Fibroblast of the conjunctiva (primary cell): Measurements from ENCODE around the gene SCN5A.
A peak's percentile ranks its signal among the peaks of the same experiment; 100 is the strongest.

Experiments
- DNase-seq: peaks from one replicate; pipeline ENCODE4 v3.0.0-alpha.2; 2010; ENCODE audit warnings: low read depth

Gene SCN5A

GRCh38 chr3:38541806-38542205, 107.7 kb downstream of the SCN5A start:
- no peak for DNase-seq

DNA sequence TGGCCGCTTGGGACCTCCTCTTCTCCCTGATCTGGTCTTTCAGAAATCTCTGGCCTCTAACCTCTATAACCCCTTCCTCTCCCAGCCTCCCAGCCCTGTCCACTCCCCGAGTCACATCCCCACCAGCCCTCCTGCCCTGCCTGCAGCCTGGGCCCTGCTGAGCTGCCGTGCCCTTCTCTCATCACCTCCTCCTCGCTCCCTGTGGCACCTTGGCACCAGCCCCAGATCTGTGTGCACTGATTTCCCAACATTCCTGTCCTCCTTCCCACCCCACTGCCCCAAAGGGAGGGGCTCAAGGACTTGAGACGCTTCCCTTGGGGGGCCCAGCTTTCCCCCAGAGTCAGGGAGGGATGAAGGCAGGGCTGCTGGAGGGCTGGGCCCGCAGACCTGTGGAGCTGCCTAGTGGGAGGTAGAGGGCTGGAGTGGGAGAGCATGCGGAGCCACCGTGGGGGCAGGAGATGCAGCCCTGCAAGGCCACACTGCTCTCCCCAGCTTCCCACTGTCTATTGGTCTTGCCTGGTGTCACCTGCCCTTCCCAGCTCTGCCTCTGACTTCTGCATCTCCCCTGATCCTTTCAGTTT, 110.6 kb downstream of the SCN5A start:
- no peak for DNase-seq

DNA sequence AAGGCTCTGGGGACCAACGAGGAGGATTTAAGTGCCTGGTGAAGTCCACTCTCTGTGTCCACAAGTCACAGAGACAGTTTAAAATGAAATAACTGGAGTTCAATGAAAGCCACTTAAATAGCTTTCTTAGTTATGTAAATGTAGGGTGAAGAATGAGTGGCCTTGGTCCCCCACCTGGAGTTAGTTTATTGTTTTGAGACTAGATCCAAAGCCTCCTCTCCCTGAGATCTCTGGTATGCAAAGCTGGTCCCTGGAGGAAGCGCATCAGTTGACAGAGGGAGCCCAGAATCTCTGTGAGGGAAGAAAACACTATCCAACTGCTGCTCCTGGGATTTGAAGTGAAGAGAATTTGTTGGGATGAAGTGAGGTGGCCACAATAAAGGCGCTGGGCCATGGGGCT, 112.8 kb downstream of the SCN5A start:
- no peak for DNase-seq

- DNase-seq: no peak
Observed at GRCh38 chr3:38534604-38535003, 114.9 kb downstream of the SCN5A start.

- no peak for DNase-seq
Observed at GRCh38 chr3:38534180-38534579, 115.3 kb downstream of the SCN5A start.

GRCh38 chr3:38533285-38533976, 116.1 kb downstream of the SCN5A start:
- no peak for DNase-seq

DNA sequence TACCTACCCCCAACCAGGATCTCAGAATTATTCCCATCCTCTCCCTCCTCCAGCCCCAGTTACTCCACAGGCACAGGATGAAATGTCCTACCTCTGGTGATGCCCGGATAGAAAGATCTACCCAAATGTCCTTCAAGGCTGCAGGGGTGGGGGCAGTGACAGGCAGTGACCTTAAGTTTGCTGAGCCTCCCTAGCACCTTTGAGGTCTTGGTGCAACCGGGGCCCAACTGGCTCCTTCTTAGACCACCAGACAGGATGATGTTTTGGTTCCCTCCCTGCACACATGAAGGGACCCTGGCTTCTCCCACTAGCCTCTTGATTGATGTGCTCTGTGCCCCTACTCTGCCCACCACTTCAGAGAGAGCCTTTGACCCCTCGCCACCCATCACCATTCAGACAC, 117.0 kb downstream of the SCN5A start:
- DNase-seq: no peak

DNA sequence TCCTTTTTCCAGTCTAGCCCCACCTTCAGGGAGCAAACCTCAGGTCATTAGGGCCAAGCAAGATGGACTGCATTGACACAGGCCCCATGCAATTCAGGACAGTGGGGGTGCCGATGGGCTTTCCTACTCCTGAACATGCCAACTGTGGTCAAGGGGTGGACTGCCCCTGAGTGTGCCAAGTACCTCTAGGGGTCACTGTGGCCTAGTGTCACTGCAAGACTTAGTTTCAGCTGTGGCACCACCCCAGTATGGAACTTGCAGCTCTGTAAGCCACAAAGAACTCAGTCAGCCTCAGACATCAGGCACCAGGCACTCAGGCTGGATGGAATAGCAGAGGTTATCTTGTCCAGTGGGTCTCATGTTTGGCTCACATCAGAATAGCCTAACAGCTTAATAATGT, 121.0 kb downstream of the SCN5A start:
- DNase-seq: no peak

- no peak for DNase-seq
Observed at GRCh38 chr3:38526792-38527191, 122.7 kb downstream of the SCN5A start.

DNA sequence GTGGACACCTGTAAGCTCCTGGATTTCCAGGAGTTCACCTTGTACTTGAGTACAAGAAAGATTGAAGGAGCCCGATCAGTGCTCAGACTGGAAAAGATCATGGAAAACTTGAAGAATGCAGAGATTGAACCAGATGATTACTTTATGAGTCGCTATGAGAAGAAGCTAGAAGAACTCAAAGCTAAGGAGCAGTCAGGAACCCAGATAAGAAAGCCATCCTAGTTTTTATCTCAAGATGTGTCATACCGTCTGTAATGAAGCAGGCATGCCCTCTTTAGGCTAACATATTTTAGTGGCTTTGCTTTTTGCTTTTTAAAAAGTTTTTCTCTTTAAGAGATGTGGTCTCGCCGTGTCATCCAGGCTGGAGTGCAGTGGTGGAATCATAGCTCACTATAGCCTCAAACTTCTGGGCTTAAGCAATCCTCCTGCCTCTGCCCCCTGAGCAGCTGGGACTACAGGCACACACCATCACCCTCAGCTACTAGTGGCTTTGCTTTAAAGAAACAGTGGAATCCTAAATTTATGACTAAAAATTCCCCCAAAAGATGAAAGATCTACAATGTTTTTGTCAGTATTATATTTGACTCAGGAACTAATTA, 125.2 kb downstream of the SCN5A start:
- DNase-seq: no peak

DNA sequence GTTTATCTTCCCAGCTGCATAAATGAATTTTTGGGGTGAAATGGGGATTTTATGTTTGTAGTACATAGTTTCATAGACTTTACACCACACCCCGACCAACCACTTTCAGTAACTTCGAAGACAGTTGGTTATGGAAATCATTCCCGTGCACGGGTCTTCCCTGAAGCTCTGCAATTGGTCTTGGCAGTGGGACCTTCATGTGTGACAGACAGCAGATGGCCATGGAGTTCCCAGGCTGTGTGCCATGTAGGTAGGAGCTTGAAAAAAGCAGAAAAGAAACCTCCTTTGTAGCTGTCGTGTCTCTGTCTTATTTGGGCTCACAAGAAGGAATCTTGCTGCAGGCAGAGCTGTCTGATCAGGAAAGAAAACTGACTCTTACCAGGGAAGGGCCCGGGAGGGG, 127.5 kb downstream of the SCN5A start:
- no peak for DNase-seq

GRCh38 chr3:38521391-38521987, 128.0 kb downstream of the SCN5A start:
- peak; percentile 60 for DNase-seq

DNA sequence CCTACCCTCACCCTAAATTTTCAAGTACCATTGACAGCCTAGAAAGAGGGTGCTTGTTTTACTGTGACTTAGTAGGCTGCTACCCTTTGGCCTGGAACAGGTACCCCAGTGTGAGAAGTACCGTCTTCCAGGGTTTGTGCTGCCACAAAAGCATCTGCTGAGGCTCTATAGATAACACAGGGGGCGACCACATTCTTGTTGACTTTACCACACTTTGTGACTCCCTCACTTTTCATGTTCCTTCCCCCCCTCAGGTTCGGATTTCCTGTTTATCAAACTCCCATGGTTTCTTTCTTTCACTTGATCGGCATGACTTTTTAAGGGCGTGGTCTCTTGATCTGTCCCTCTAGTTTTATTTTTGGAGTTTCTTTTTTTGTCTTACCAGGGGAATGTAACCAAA, 129.8 kb downstream of the SCN5A start:
- DNase-seq: no peak

GRCh38 chr3:38519000-38519399, 130.5 kb downstream of the SCN5A start:
- no peak for DNase-seq

DNA sequence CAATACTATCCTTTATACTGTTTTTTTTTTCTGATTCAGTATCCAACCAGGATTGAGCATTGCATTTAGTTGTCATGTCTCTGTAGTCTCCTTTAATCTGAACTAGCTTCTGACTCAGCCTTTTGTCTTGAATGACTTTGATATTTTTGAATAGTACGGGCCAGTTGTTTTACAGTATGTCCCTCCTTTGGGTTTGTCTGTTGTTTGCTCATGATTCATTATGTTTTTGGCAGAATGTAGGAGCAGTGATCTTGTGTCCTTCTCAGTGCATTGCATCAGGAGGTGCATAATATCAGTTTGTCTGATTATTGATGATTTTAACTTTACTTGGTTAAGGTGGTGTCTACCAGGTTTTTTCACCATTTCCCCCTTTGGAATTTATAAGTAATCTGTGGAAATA, 132.8 kb downstream of the SCN5A start:
- DNase-seq: no peak

DNA sequence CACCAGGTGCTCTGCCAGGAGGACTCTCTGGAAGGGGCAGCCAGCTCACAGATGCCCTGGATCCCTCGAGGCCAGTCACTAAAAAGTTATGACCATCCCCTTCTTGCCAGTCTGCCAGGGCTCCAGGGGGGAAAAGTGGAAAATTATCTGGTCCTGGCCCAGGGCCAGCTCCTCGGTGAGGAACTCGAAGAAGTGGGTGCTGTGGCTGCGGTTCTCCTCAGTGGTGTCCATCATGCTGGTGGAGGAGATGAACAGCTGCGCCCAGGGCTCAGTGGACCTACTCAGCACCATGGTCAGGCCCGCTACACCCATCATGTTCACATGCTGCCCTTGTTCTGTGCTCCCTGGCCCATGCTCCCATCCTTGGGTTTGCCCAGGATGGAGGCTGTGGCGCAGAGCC, 134.1 kb downstream of the SCN5A start:
- no peak for DNase-seq

DNA sequence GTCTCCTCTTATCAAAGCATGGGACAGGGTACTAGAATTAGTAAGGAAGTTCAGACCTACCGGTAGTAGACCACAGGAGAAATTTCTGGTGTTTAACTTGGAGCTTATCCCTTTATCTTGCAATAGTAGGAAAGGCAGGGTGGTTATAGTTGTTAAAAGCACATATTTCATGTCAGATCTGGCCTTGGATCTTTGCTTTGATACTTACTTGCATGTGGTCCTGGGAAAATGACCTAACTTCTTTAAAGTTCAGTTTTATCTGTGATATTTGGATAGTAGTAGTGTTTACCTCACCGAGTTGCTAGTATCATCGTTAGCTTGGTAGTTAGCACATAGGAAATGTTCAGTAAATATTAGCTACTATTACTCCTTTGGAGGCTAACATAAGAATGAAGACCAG, 137.9 kb downstream of the SCN5A start:
- DNase-seq: no peak

GRCh38 chr3:38510631-38511030, 138.9 kb downstream of the SCN5A start:
- DNase-seq: no peak

DNA sequence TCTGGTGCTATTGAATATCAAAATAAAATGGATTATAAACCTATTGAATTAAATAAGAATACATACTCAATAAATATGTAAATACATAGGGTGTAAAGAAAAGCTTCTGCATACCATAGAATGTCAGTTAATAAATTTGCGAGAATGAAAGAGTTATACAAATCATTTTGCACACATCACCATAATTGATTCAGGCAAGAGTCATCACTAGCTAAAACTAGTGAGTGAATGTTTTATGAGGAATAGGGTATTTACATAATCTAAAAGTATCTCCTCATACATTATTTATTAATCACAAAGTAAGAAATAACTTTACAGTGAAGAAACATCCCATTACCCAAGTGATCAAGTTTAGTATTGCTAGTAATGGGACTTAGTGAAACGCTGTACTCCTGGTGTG, 139.8 kb downstream of the SCN5A start:
- DNase-seq: no peak

GRCh38 chr3:38507120-38507519, 142.4 kb downstream of the SCN5A start:
- DNase-seq: no peak

DNA sequence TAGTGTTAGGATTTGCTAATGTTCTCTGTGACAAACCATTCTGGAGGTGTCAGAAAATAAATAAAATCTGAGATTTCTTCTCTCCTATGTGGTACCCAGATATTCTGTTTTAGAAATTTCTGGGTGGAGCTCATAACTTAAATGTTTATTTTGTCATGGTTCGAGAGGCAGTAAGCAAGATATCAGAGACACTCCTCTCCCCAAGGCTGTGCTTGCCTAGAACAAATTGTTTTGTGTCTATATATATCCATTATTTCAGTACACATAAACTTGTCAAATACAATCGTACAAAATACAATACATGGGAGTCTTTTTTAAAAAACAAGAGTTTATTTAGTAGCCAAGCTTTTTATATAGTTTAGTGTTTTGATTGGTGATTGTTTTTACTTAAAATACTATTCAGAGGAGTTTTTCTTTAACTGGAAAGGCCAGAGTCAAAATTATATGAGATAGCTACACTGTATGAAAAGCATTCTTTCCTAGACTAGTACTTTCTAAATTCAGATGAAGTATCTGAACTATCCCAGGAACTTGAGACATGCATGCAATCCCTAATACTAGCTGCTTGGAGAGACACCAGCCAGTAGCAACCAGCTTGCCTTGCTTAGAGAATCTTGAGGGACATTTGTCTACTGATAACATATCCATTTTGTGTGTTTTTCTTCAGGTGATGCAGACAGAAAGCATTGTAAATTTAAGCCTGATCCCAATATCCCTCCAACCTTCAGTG, 148.6 kb downstream of the SCN5A start:
- no peak for DNase-seq
